ENCODE measurements around the gene MTERF1.

MTERF1 gene

DNA sequence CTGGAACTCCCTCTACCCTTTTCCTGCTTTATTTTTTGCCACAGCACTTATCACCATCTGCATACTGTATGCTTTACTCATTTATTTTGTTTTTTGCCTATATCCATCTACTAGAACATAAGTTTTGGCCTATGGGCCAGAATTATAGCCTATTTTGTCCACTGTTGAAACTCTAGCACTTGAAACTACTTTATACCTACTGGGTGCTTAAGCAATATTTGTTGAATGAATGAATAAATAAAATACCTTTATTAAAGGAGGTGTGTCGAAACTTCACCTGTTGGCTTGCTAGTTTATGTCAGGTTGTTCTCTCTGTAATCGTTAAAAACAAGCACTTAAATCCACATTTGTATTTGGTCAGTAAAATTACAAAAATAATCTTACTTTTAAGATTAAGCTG, 53.3 kb downstream of the MTERF1 start:
- DNase-seq = no peak

DNA sequence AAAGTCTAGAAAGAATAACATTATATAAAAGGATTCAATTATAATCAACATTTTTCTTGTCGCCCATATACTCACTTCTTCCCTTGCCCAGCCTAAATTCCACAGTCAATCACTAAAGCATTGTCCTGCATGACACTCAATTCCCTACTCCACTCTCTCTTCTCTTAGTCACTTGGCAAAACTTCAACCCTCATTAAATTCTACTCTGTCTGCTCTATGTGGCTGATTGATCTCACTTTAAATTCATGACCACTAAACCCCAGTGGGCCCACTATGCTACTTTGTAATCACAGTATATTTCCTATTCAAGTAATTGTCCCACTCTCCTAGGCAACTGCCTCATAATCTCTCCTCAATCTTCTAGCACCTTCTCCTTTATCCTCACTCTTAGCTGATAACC, 54.1 kb downstream of the MTERF1 start:
- DNase-seq = no peak

GRCh38 chr7:91824201-91824600, 56.3 kb downstream of the MTERF1 start:
- DNase-seq = no peak
